Measurements from ENCODE around the gene DOCK2.
"Not testable (repeated sequence)": the region's sequence is repeated elsewhere in the genome, so short reads cannot be mapped to it uniquely, and the experiment has no call there.

Gene DOCK2

GRCh38 chr5:169641253-169641652, 4.2 kb downstream of the DOCK2 start:
- no peak for DNase-seq

GRCh38 chr5:169646856-169647255, 9.8 kb downstream of the DOCK2 start:
- no peak for DNase-seq

GRCh38 chr5:169647566-169647965, 10.5 kb downstream of the DOCK2 start:
- DNase-seq, result peak; percentile 17

GRCh38 chr5:169648725-169649310, 11.7 kb downstream of the DOCK2 start:
- DNase-seq, result no peak

- DNase-seq, result no peak
These were observed 12.4 kb downstream of the DOCK2 start for GRCh38 chr5:169649486-169649885.

GRCh38 chr5:169650701-169651331, 13.7 kb downstream of the DOCK2 start:
- DNase-seq, result no peak

- DNase-seq, result no peak
These were observed 14.5 kb downstream of the DOCK2 start for GRCh38 chr5:169651526-169651925.

- no peak for DNase-seq
These were observed 15.0 kb downstream of the DOCK2 start for GRCh38 chr5:169652057-169652456.

GRCh38 chr5:169653091-169653490, 16.0 kb downstream of the DOCK2 start:
- DNase-seq, result no peak

GRCh38 chr5:169655353-169655752, 18.3 kb downstream of the DOCK2 start:
- no peak for DNase-seq

- no peak for DNase-seq
These were observed 19.2 kb downstream of the DOCK2 start for GRCh38 chr5:169656125-169656901.

GRCh38 chr5:169657127-169657526, 20.1 kb downstream of the DOCK2 start:
- no peak for DNase-seq

GRCh38 chr5:169662451-169662850, 25.4 kb downstream of the DOCK2 start:
- not testable (repeated sequence) for DNase-seq

GRCh38 chr5:169663537-169663936, 26.5 kb downstream of the DOCK2 start:
- no peak for DNase-seq

- no peak for DNase-seq
These were observed 29.3 kb downstream of the DOCK2 start for GRCh38 chr5:169666365-169666764.

GRCh38 chr5:169667896-169668674, 31.0 kb downstream of the DOCK2 start:
- no peak for DNase-seq

- no peak for DNase-seq
These were observed 31.7 kb downstream of the DOCK2 start for GRCh38 chr5:169668732-169669131.

GRCh38 chr5:169670769-169671525, 33.9 kb downstream of the DOCK2 start:
- no peak for DNase-seq

- no peak for DNase-seq
These were observed 45.0 kb downstream of the DOCK2 start for GRCh38 chr5:169682026-169682425.

- no peak for DNase-seq
These were observed 49.1 kb downstream of the DOCK2 start for GRCh38 chr5:169686137-169686536.

GRCh38 chr5:169688106-169688505, 51.0 kb downstream of the DOCK2 start:
- DNase-seq, result no peak

GRCh38 chr5:169691471-169691870, 54.4 kb downstream of the DOCK2 start:
- no peak for DNase-seq
